Stimulated activated CD8-positive, alpha-beta memory T cell treated with anti-CD3 and anti-CD28 coated beads, Interleukin-2, amount 100 ng/mL, for 1 hour (primary cell): ENCODE measurements around the gene RAB23.

Experiments
- DNase-seq, 2 donors: peaks; one replicate each; pipeline ENCODE4 v3.0.0-alpha.2; 2020; ENCODE audit warnings: low read depth in 2 of 2

Gene RAB23

GRCh38 chr6:57182017-57182432 is 40.1 kb downstream of the RAB23 start:
- no peak for DNase-seq

GRCh38 chr6:57180596-57180995 is 41.5 kb downstream of the RAB23 start:
- no peak for DNase-seq

- DNase-seq: no peak
These were observed 44.4 kb downstream of the RAB23 start for GRCh38 chr6:57177545-57178265.

GRCh38 chr6:57174511-57174907 is 47.6 kb downstream of the RAB23 start:
- DNase-seq: no peak

- no peak for DNase-seq
These were observed 48.1 kb downstream of the RAB23 start for GRCh38 chr6:57173886-57174510.

GRCh38 chr6:57173056-57173885 is 48.8 kb downstream of the RAB23 start:
- no peak for DNase-seq

- DNase-seq: peak; percentile 68 to 80
These were observed 49.7 kb downstream of the RAB23 start, which contains the start of gene BAG2 for GRCh38 chr6:57172136-57173055. Gene BAG2 (plus strand): TSS chr6:57172326. CDS start chr6:57172698, 372 bp downstream.

GRCh38 chr6:57165080-57165479 is 57.0 kb downstream of the RAB23 start:
- DNase-seq: no peak

- DNase-seq: no peak
These were observed 58.2 kb downstream of the RAB23 start for GRCh38 chr6:57163956-57164355.

- DNase-seq: no peak
These were observed 59.6 kb downstream of the RAB23 start for GRCh38 chr6:57162516-57162915.

- no peak for DNase-seq
These were observed 60.1 kb downstream of the RAB23 start for GRCh38 chr6:57162028-57162427.

- DNase-seq: no peak
These were observed 63.0 kb downstream of the RAB23 start for GRCh38 chr6:57159127-57159526.

- no peak for DNase-seq
These were observed 63.4 kb downstream of the RAB23 start for GRCh38 chr6:57158658-57159057.

GRCh38 chr6:57147955-57148858 is 73.9 kb downstream of the RAB23 start:
- DNase-seq: no peak

- DNase-seq: no peak
These were observed 74.7 kb downstream of the RAB23 start for GRCh38 chr6:57147401-57147800.

- DNase-seq: no peak
These were observed 78.4 kb downstream of the RAB23 start for GRCh38 chr6:57143690-57144089.

- no peak for DNase-seq
These were observed 80.0 kb downstream of the RAB23 start for GRCh38 chr6:57142178-57142525.

- no peak for DNase-seq
These were observed 80.5 kb downstream of the RAB23 start for GRCh38 chr6:57141451-57142177.

GRCh38 chr6:57138026-57138425 is 84.1 kb downstream of the RAB23 start:
- no peak for DNase-seq

- DNase-seq: no peak
These were observed 84.8 kb downstream of the RAB23 start for GRCh38 chr6:57137350-57137749.
